ENCODE measurements around the gene SQOR.

SQOR gene

DNA sequence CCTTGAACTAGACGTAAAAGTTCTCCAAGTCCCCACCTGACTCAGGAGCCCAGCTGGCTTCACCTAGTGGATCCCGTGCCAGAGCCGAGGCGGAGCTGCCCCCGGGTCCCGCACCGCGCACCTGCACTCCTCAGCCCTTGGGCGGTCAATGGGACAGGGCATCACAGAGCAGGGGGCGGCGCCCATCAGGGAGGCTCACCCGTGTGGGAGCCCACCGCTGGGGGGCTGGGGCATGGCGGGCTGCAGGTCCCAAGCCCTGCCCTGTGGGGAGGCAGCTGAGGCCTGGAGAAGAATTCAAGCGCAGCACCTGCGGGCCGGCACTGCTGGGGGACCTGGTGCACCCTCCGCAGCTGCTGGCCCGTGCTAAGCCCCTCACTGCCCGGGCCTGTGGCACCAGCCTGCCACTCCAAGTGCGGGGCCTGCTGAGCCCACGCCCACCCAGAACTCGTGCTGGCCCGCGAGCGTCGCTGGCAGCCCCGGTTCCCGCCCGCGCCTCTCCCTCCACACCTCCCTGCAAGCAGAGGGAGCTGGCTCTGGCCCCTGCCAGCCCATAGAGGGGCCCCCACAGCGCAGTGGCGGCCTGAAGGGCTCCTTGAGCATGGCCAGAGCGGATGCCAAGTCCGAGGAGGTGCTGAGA, 16.2 kb downstream of the SQOR start:
- Histone ChIP-seq H3K36me3 (ENCODE audit: control insufficient read depth, low read length) (no peaks in the 10 kb centered on the region), H3K4me2 (ENCODE audit: low read length) (no peak overlapping the region), H3K79me2 (ENCODE audit: control insufficient read depth, low read length) (no peaks in the 10 kb centered on the region), H3F3A (ENCODE audit: control insufficient read depth, insufficient read depth) (no peaks in the 10 kb centered on the region), H3K9me3 (ENCODE audit: control insufficient read depth, insufficient read depth, low read length) (no peaks in the 10 kb centered on the region; the same call in 1 of the 2 replicates), H3K9me2 (replicated peaks; ENCODE audit: control insufficient read depth, low read length) (no peaks in the 10 kb centered on the region), H3K27ac (ENCODE audit: low read depth, low read length) (no peak overlapping the region), H3K27me3 (ENCODE audit: control insufficient read depth, low read length) (no peaks in the 10 kb centered on the region), H4K20me1 (ENCODE audit: control insufficient read depth, insufficient read depth, low read depth, low read length) (no peaks in the 10 kb centered on the region), H3K4me1 (ENCODE audit: control insufficient read depth, low read length) (no peaks in the 10 kb centered on the region), H3K4me3 (ENCODE audit: low read length) (no peak overlapping the region)
- no peak for TF ChIP-seq EZH2phosphoT487 (IDR thresholded peaks at IDR 0.05; ENCODE audit: borderline replicate concordance, low read length)

DNA sequence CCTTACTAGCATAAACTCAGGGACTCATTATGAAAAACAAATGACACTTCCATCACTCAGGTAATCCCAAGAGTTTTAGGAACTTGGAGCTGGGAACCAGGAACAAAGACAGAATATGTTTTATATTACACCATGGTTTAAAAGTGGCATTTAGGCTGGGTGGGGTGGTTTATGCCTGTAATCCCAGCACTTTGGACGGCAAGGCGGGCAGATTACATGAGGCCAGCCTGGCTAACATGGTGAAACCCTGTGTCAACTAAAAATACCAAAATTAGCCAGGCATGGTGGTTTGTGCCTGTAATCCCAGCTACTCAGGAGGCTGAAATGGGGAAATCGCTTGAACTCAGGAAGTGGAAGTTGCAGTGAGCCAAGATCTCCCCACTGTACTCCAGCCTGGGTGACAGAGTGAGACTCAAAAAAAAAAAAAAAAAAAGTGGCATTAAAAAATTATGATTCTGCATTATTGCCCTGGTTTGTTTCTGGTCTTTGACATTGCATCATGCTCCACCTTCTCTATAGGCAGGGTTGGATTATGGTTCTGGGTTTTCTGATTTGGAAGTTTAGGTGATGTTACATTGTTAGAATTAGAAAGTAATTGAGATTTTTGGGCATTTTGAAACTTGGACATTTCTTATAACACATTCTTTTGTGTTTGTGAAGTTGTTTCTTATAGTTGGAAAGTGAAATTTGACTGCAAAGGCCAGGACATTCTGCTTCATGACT, 19.0 kb downstream of the SQOR start:
- H3K4me1 ChIP-seq (ENCODE audit: control insufficient read depth, low read length): no peaks in the 10 kb centered on the region
- no peaks in the 10 kb centered on the region for H3K9me2 ChIP-seq (replicated peaks; ENCODE audit: control insufficient read depth, low read length)
- no peaks in the 10 kb centered on the region; the same call in 1 of the 2 replicates for H3K9me3 ChIP-seq (ENCODE audit: control insufficient read depth, insufficient read depth, low read length)
- H3K27ac ChIP-seq (ENCODE audit: low read depth, low read length): no peak overlapping the region
- no peak overlapping the region for H3K4me3 ChIP-seq (ENCODE audit: low read length)
- H3K27me3 ChIP-seq (ENCODE audit: control insufficient read depth, low read length): no peaks in the 10 kb centered on the region
- H4K20me1 ChIP-seq (ENCODE audit: control insufficient read depth, insufficient read depth, low read depth, low read length): no peaks in the 10 kb centered on the region
- H3F3A ChIP-seq (ENCODE audit: control insufficient read depth, insufficient read depth): no peaks in the 10 kb centered on the region
- no peaks in the 10 kb centered on the region for H3K36me3 ChIP-seq (ENCODE audit: control insufficient read depth, low read length)
- no peaks in the 10 kb centered on the region for H3K79me2 ChIP-seq (ENCODE audit: control insufficient read depth, low read length)
- H3K4me2 ChIP-seq (ENCODE audit: low read length): no peak overlapping the region
- TF ChIP-seq EZH2phosphoT487 (IDR thresholded peaks at IDR 0.05; ENCODE audit: borderline replicate concordance, low read length): no peak
- TF ChIP-seq, protein P1, sequence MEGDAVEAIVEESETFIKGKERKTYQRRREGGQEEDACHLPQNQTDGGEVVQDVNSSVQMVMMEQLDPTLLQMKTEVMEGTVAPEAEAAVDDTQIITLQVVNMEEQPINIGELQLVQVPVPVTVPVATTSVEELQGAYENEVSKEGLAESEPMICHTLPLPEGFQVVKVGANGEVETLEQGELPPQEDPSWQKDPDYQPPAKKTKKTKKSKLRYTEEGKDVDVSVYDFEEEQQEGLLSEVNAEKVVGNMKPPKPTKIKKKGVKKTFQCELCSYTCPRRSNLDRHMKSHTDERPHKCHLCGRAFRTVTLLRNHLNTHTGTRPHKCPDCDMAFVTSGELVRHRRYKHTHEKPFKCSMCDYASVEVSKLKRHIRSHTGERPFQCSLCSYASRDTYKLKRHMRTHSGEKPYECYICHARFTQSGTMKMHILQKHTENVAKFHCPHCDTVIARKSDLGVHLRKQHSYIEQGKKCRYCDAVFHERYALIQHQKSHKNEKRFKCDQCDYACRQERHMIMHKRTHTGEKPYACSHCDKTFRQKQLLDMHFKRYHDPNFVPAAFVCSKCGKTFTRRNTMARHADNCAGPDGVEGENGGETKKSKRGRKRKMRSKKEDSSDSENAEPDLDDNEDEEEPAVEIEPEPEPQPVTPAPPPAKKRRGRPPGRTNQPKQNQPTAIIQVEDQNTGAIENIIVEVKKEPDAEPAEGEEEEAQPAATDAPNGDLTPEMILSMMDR (IDR thresholded peaks at IDR 0.05; ENCODE audit: low read depth, low read length, poor library complexity, severe bottlenecking): no peak

DNA sequence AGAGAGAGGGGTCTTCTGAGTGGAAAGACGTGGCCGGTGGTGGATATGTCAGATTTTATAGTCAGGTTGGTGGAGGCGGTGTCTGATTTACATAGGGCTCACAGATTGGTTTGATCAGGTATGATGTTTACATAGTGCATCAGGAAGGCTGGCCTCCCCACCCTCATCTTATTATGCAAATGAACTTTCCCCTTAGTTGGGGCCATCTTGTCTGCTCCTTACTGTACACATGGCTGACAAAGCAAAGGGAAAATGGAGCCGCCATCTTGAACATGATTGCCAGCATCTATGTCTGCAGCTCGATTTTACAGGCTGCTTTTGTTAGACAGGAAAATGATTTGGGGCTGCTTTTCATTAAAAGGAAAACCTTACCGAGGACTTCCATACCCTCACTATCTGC, 19.9 kb downstream of the SQOR start:
- H3K36me3 ChIP-seq (ENCODE audit: control insufficient read depth, low read length): no peaks in the 10 kb centered on the region
- H3K9me2 ChIP-seq (replicated peaks; ENCODE audit: control insufficient read depth, low read length): no peaks in the 10 kb centered on the region
- H3K9me3 ChIP-seq (ENCODE audit: control insufficient read depth, insufficient read depth, low read length): no peaks in the 10 kb centered on the region; the same call in 1 of the 2 replicates
- H3K4me3 ChIP-seq (ENCODE audit: low read length): no peak overlapping the region
- no peak for TF ChIP-seq EZH2phosphoT487 (IDR thresholded peaks at IDR 0.05; ENCODE audit: borderline replicate concordance, low read length)
- TF ChIP-seq, protein P1 (IDR thresholded peaks at IDR 0.05; ENCODE audit: low read depth, low read length, poor library complexity, severe bottlenecking): no peak
- H3K27me3 ChIP-seq (ENCODE audit: control insufficient read depth, low read length): no peaks in the 10 kb centered on the region
- H4K20me1 ChIP-seq (ENCODE audit: control insufficient read depth, insufficient read depth, low read depth, low read length): no peaks in the 10 kb centered on the region
- H3K79me2 ChIP-seq (ENCODE audit: control insufficient read depth, low read length): no peaks in the 10 kb centered on the region
- H3F3A ChIP-seq (ENCODE audit: control insufficient read depth, insufficient read depth): no peaks in the 10 kb centered on the region
- H3K4me1 ChIP-seq (ENCODE audit: control insufficient read depth, low read length): no peaks in the 10 kb centered on the region
- no peak overlapping the region for H3K4me2 ChIP-seq (ENCODE audit: low read length)
- H3K27ac ChIP-seq (ENCODE audit: low read depth, low read length): no peak overlapping the region

DNA sequence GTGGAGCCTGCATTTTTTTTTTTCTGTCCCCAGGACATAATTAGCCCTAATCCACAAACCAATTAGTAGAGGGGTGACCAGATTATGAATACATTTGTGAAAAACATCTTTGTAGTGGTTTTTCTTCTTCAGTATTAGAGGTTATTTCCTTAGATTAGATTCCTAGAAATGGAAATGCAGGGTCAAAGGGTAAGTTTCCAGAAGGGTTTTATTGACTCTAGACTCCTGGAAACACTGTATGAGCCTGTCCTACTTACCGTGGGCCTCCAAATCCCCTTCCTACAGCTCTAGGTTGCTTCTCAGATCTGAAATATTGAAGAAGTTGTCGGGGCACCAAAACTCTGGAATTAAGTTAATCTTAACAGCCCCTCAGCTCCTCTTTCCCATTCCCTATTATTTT, 22.4 kb downstream of the SQOR start:
- H4K20me1 ChIP-seq (ENCODE audit: control insufficient read depth, insufficient read depth, low read depth, low read length): no peaks in the 10 kb centered on the region
- no peaks in the 10 kb centered on the region for H3K9me3 ChIP-seq (ENCODE audit: control insufficient read depth, insufficient read depth, low read length)
- no peak overlapping the region for H3K27ac ChIP-seq (ENCODE audit: low read depth, low read length)
- no peak overlapping the region for H3K4me2 ChIP-seq (ENCODE audit: low read length)
- no peaks in the 10 kb centered on the region for H3K79me2 ChIP-seq (ENCODE audit: control insufficient read depth, low read length)
- H3F3A ChIP-seq (ENCODE audit: control insufficient read depth, insufficient read depth): no peaks in the 10 kb centered on the region
- H3K4me3 ChIP-seq (ENCODE audit: low read length): no peak overlapping the region
- no peaks in the 10 kb centered on the region for H3K36me3 ChIP-seq (ENCODE audit: control insufficient read depth, low read length)
- TF ChIP-seq, protein P1 (IDR thresholded peaks at IDR 0.05; ENCODE audit: low read depth, low read length, poor library complexity, severe bottlenecking): no peak
- TF ChIP-seq EZH2phosphoT487 (IDR thresholded peaks at IDR 0.05; ENCODE audit: borderline replicate concordance, low read length): no peak
- H3K9me2 ChIP-seq (replicated peaks; ENCODE audit: control insufficient read depth, low read length): no peaks in the 10 kb centered on the region
- no peaks in the 10 kb centered on the region for H3K4me1 ChIP-seq (ENCODE audit: control insufficient read depth, low read length)
- H3K27me3 ChIP-seq (ENCODE audit: control insufficient read depth, low read length): no peaks in the 10 kb centered on the region
